ENCODE data around the gene SLC27A3.

- TF ChIP-seq POLR2A (IDR thresholded peaks at IDR 0.05; ENCODE audit: low read length) (no peak), GATA1 (IDR thresholded peaks at IDR 0.05; ENCODE audit: low read depth, low read length) (no peak)
These were observed 7.7 kb upstream of the SLC27A3 start for GRCh38 chr1:153767519-153767918.

Measured in erythroblast (primary cell).